Parietal lobe (tissue), 2 donors: Measurements from ENCODE around the gene TCEAL7. TPM values are rescaled to one million over a fixed set of nuclear protein-coding genes. Genes with fewer than 3 reads are reported as not detected.

Source experiments
- small RNA-seq: library from RNA; depleted of rRNA; stranded (forward); fragments of <200 nt; gene quantifications from one replicate; pipeline ENCODE3, GENCODE V24; 2014; ENCODE audit warnings: low replicate concordance
- total RNA-seq: library from RNA; depleted of rRNA; stranded (reverse); fragments of >200 nt; gene quantifications from one replicate; pipeline ENCODE4 v1.2.3, GENCODE V29; 2014

Gene TCEAL7
- total RNA-seq = 41.0 TPM

DNA sequence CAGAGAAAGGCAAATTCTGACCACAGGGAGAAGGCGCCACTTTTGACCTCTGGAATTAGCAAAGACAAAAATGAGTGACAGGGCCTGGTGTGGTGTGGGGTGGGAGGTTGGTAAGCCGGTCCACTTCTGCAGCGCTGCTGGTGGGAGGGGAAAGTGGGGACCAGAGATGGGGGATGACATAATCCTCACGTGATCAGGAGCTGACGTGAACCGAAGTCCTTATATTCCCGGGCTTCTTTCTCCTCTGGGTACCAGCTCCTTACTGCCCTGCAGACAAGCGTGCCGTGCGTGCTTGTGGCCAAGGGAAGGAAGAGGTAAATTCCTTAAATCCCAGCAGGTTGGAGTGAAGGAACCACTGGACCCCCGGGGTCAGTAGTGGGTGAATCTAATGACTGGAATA lies at the start of gene TCEAL7:
TCEAL7 (plus strand) TSS at position 249 of the 400 bp plus-strand sequence. CDS start 1,165 bp downstream, outside the sequence.

GRCh38 chrX:103310555-103311398 lies 19.3 kb upstream of the TCEAL7 start, which contains the start of gene BEX2:
Gene BEX2 (minus strand): TSS chrX:103310990. CDS start chrX:103309976, 1,014 bp downstream.

GRCh38 chrX:103356130-103356798 lies 26.2 kb downstream of the TCEAL7 start, which contains the start of gene TCEAL9:
Gene TCEAL9 (plus strand): TSS chrX:103356506. CDS start chrX:103357685, 1,179 bp downstream.

DNA sequence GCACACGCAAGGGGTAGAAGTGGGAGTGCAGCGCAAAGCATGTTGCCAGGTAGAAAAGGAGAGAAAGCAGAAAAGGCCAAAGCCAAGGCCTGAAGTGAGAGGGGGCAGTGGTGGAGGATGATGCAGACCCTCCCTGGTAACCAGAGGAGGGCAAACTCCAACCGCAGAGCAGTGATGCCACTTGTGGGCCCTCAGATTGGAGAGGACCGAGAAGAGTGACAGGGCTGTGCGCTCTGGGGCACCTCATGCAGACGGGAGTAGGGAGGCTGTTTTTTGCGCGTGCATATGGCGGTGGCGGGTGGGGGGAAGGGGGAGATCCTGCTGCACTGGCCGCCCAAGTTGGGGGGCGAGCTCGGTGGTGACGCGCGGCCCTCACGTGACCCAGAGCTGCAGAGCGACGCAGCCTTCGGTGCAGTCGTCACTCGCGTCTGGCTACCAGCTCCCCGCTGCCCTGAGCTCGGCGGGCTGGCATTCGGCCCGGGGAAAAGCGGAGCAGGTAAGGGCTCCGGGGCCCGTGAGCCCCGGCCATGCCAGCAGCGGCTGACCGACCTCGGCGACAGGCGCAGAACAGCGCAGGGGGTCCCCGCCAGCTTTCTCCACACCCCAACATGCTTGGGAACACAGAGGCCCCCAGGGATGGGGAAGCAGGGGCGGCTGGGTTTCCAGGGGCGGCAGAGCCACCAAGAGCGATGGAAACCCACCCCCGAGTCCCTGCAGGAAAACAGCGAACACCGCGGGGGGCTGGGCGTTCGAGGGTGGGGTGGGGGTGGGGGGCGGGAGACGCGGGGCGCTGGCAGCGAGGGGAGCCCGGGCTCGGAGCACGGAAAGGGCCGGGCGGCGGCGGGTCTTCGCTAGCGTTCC lies 46.3 kb downstream of the TCEAL7 start, which contains the start of gene BEX3:
BEX3 (plus strand) TSS at position 421 of the 861 bp plus-strand sequence. CDS start 984 bp downstream, outside the sequence.

Small RNAs within 50 kb of the gene (small RNA-seq; reads per million reads assigned to genes)
- not detected for gene Z92846.1

Other genes starting within 250 kb of the TCEAL7 start
- gene NXF3, start 237.1 kb upstream of the TCEAL7 start, total RNA-seq = not detected
- gene BEX4, start 115.1 kb upstream of the TCEAL7 start, total RNA-seq = 79.8 TPM
- 59.5 TPM for gene TCEAL8, start 75.1 kb upstream of the TCEAL7 start, total RNA-seq
- gene TCEAL5, start 53.5 kb upstream of the TCEAL7 start, total RNA-seq = 6.6 TPM
- 111 TPM for gene BEX2, start 19.2 kb upstream of the TCEAL7 start, total RNA-seq
- gene TCEAL9, start 26.3 kb downstream of the TCEAL7 start, total RNA-seq = 29.7 TPM
- 168 TPM for gene BEX3, start 46.3 kb downstream of the TCEAL7 start, total RNA-seq
- gene RAB40A, start 189.2 kb downstream of the TCEAL7 start, total RNA-seq = 3.4 TPM